Cardiac muscle cell (in vitro differentiated cells and primary cell): Measurements from ENCODE around the gene SARNP. TPM values are rescaled to one million over a fixed set of nuclear protein-coding genes. Genes with fewer than 3 reads are reported as not detected.

Experiments used
- DNase-seq, 2 donors: peaks; one replicate each; pipeline versions ENCODE4 v3.0.0 to v3.0.0-alpha.2; 2010 to 2017; ENCODE audit warnings: low read depth in 1 of 2, low spot score in 1 of 2
- H3K27ac ChIP-seq: fragments of 200-600 bp; sonication (generic); 2 replicates; pipeline ENCODE4 v1.5.1; 2016
- H3K27me3 ChIP-seq: fragments of 200-600 bp; sonication (generic); 2 replicates; pipeline ENCODE4 v1.6.0; 2016; ENCODE audit warnings: control low read depth
- H3K36me3 ChIP-seq: fragments of 200-600 bp; sonication (generic); 2 replicates; pipeline ENCODE4 v1.5.1; 2016; ENCODE audit warnings: control low read depth
- H3K4me1 ChIP-seq: fragments of 200-600 bp; sonication (generic); 2 replicates; pipeline ENCODE4 v1.8.1; 2017; ENCODE audit warnings: low read depth, mild to moderate bottlenecking, mixed run types
- H3K4me3 ChIP-seq: fragments of 200-600 bp; sonication (generic); 2 replicates; pipeline ENCODE4 v1.5.1; 2016; ENCODE audit warnings: mild to moderate bottlenecking
- H3K9me3 ChIP-seq: fragments of 200-600 bp; sonication (generic); 2 replicates; pipeline ENCODE4 v1.5.1; 2017; ENCODE audit warnings: low read depth, mild to moderate bottlenecking, control low read depth
- polyA plus RNA-seq: library from polyadenylated mRNA; unstranded; fragments of >200 nt; fragmentation: Nextera tagmentation; extraction: Ambion mirVana; gene quantifications from 2 replicates; pipeline ENCODE4 v1.2.1, GENCODE V29; 2016
- total RNA-seq: library from RNA; depleted of rRNA; stranded (reverse); fragments of >200 nt; gene quantifications from 2 replicates; pipeline ENCODE4 v1.2.3, GENCODE V29; 2016
- TF ChIP-seq, protein P1 (sequence below): IDR thresholded peaks from 2 replicates; pipeline ENCODE4 v1.5.1; 2012; ENCODE audit warnings: low read depth, mild to moderate bottlenecking, low read length

SARNP gene
- total and polyA plus RNA-seq, 2 experiments from 2014 or later = 197 to 236 TPM

DNA sequence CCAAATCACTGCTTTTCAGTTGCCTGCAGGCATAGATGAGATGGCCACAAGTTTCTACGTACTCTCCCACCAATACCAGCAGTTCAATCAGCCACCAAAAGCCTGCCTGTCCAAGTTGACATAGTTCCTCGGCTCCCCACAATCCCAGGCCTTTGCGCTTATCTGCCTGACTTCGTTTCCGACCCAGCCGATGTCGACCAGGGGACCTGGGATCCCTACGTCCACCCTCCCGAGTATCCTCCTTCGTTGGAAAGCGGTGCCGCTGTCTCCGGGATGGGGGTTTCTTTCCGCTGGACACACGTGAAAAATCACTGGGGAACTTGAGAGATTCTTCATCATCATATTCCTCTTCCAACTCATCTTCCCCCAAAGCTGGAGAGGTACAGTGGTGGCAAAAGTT lies 10.3 kb upstream of the SARNP start:
- DNase-seq = no peak
- no peak overlapping the region for H3K4me3 ChIP-seq

DNA sequence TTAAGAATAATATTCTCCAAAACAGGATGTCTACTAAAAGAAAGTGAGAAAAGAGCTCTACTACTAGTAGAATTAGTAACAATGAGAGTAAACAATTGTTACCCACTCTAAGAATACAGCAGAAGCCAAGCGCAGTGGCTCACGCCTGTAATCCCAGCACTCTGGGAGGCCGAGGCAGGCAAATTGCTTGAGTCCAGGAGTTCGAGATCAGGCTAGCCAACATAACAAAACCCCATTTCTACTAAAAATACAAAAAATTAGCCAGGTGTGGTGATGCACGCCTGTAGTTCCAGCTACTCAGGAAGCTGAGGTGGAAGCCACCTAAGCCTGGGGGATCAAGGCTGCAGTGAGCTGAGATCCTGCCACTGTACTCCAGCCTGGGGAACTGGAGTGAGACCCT lies 7.2 kb upstream of the SARNP start:
- Histone ChIP-seq H3K36me3 (peaks cover 33% of the 10 kb centered on the region), H3K4me3 (no peak overlapping the region), H3K27me3 (no peaks in the 10 kb centered on the region), H3K9me3 (no peaks in the 10 kb centered on the region), H3K27ac (no peak overlapping the region), H3K4me1 (no peaks in the 10 kb centered on the region)
- no peak for DNase-seq
- TF ChIP-seq, protein P1, sequence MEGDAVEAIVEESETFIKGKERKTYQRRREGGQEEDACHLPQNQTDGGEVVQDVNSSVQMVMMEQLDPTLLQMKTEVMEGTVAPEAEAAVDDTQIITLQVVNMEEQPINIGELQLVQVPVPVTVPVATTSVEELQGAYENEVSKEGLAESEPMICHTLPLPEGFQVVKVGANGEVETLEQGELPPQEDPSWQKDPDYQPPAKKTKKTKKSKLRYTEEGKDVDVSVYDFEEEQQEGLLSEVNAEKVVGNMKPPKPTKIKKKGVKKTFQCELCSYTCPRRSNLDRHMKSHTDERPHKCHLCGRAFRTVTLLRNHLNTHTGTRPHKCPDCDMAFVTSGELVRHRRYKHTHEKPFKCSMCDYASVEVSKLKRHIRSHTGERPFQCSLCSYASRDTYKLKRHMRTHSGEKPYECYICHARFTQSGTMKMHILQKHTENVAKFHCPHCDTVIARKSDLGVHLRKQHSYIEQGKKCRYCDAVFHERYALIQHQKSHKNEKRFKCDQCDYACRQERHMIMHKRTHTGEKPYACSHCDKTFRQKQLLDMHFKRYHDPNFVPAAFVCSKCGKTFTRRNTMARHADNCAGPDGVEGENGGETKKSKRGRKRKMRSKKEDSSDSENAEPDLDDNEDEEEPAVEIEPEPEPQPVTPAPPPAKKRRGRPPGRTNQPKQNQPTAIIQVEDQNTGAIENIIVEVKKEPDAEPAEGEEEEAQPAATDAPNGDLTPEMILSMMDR = no peak

More for the DNA sequence above, 10.3 kb upstream of the SARNP start:
- Histone ChIP-seq H3K27me3 (no peaks in the 10 kb centered on the region), H3K4me1 (no peaks in the 10 kb centered on the region), H3K36me3 (peaks cover 5% of the 10 kb centered on the region), H3K27ac (no peak overlapping the region), H3K9me3 (no peaks in the 10 kb centered on the region)
- TF ChIP-seq, protein P1 = no peak

DNA sequence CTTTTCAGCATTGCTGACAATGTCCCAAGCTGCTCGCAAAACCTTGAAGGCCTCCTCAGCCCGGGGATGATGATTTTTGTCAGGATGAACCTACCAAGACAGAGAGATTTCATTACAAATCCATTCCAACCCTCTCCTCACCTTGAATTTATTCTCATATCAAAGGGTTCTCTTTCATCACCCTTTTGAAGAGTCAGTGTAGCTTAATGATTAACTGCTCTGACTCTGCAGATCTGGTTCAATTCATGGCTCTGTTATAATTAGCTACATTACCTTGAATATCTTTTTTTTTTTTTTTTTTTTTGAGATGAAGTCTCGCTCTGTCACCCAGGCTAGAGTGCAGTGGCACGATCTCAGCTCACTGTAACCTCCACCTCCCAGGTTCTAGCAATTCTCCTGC lies 5.9 kb upstream of the SARNP start:
- H3K27me3 ChIP-seq = no peaks in the 10 kb centered on the region
- no peak for DNase-seq
- H3K9me3 ChIP-seq = no peaks in the 10 kb centered on the region
- peaks cover 39% of the 10 kb centered on the region for H3K36me3 ChIP-seq
- H3K27ac ChIP-seq = peak overlapping the region; percentile 9
- no peak overlapping the region for H3K4me3 ChIP-seq
- TF ChIP-seq, protein P1 = no peak
- no peaks in the 10 kb centered on the region for H3K4me1 ChIP-seq

DNA sequence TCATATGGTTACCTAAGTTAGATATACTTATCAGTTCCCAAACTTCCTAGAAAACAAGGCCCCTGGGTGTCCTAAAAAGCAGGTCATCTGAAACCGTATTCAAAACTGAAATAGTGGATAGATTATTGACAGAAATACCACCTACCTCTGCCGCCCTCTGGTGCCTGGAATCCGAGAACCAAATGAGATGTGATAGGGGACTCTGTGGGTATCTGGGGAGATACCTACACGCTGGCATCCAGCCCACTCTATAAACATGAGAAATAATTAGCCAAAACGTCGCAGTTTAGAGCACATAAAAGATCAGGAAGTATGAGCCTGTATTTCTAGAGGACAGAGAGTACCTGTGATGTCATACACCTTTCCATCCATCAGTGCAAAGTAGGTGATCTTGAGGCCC lies 4.7 kb upstream of the SARNP start:
- DNase-seq = peak in 1 of 2 donors; percentile 42
- peaks cover 39% of the 10 kb centered on the region for H3K36me3 ChIP-seq
- H3K9me3 ChIP-seq = no peaks in the 10 kb centered on the region
- TF ChIP-seq, protein P1 = peak; percentile 27
- H3K27me3 ChIP-seq = no peaks in the 10 kb centered on the region
- no peak overlapping the region for H3K4me3 ChIP-seq
- no peaks in the 10 kb centered on the region for H3K4me1 ChIP-seq
- peak overlapping the region; percentile 6 for H3K27ac ChIP-seq

DNA sequence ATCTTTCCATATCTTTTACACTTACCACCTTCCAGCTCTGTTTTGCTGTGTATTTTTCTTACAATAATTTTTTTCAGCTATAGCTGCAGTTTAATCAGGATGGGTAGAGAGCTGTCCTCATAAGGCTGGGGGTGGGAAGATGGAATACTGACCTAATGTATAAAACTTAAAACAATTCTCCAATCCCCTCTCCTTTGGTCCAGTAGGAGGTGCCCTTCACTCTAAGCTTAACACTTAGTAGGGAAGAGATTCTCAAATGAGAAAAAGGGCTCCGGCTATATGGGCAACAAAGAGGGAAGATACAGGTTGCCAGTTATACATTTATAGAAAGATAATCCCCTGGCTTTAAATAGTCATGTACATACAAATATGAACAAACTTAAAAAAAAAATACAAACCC lies 3.2 kb upstream of the SARNP start:
- Histone ChIP-seq H3K27me3 (no peaks in the 10 kb centered on the region), H3K9me3 (no peaks in the 10 kb centered on the region), H3K4me1 (peaks cover 10% of the 10 kb centered on the region), H3K27ac (no peak overlapping the region), H3K36me3 (peaks cover 39% of the 10 kb centered on the region), H3K4me3 (no peak overlapping the region)
- peak in 1 of 2 donors; percentile 26 for DNase-seq
- TF ChIP-seq, protein P1 = peak; percentile 31

DNA sequence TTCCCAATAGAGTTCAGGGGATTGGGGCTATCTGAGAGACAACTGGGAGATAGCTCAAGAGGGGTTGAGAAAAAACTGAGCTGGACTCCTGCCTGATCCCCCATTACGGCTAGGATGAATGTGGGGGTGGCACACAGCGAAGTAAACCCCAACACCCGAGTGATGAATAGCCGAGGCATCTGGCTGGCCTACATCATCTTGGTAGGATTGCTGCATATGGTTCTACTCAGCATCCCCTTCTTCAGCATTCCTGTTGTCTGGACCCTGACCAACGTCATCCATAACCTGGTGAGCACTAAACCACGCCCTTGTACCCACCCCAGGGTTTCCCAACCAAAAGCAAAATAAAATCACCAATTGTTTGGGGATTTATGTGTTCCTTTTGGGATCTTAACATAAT lies 1.4 kb upstream of the SARNP start:
- Histone ChIP-seq H3K9me3 (no peaks in the 10 kb centered on the region), H3K4me1 (peaks cover 18% of the 10 kb centered on the region), H3K27ac (no peak overlapping the region), H3K27me3 (no peaks in the 10 kb centered on the region), H3K4me3 (peak overlapping the region; percentile 92), H3K36me3 (peaks cover 42% of the 10 kb centered on the region)
- TF ChIP-seq, protein P1 = no peak
- DNase-seq = no peak
